T-helper 2 cell treated with Interferon-gamma antibody and Interleukin-4, amounts not matched to agents 5 μg/mL and 100 μg/mL, for 36 hours (primary cell): Measurements from ENCODE around the gene PPM1L.

ENCODE experiments used
- DNase-seq: peaks from one replicate; pipeline ENCODE4 v3.0.0; 2021; ENCODE audit warnings: low spot score
- H3K27ac Mint-ChIP-seq: one replicate; pipeline ENCODE4 v1.8.0; 2021; ENCODE audit warnings: mild to moderate bottlenecking, mixed read lengths
- H3K27me3 Mint-ChIP-seq: one replicate; pipeline ENCODE4 v1.8.0; 2021; ENCODE audit warnings: low read depth, mixed read lengths
- H3K36me3 Mint-ChIP-seq: one replicate; pipeline ENCODE4 v1.8.0; 2021; ENCODE audit warnings: low read depth, mixed read lengths
- H3K4me1 Mint-ChIP-seq: one replicate; pipeline ENCODE4 v1.8.0; 2021; ENCODE audit warnings: low read depth, mixed read lengths
- H3K4me3 Mint-ChIP-seq: one replicate; pipeline ENCODE4 v1.8.0; 2022; ENCODE audit warnings: mild to moderate bottlenecking, moderate library complexity, mixed read lengths
- H3K9me3 Mint-ChIP-seq: one replicate; pipeline ENCODE4 v1.8.0; 2021; ENCODE audit warnings: mixed read lengths

Gene PPM1L

DNA sequence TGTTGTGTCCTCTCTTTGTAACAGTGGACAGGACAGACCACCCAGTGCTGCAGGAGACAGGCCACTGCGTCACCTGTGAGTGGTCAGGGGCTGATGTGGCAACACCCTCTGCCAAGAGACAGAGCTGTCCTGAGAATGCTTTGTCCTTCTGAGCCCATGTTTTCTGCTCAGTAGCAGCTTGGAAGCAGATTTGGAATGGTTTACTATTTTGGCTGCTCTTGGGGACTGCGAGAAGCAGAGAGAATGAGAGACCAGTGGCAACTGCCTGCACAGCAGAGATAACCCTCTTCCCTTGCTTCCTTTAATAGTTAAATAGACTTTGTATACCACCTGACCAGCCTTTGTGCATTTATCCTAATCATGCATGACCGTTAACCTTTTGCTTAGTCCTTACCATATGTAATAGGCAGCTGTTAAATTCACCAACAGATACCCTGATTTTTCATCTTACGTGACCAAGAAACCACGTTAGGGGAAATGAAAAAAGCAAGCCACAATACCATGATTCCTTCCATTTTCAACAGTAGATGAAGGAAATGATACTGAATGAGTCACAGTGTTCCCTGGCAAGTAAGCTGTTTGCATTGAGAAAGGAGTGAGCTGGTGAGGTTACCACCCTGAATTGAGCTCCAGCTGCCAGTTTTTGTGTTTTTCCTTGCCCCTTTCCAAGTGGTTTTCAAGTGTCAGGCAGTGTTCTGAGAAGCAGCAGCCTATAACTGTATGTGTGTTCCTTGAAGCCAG lies 313.6 kb downstream of the PPM1L start:
- Mint-ChIP-seq H3K27me3 (peaks cover 11% of the 10 kb centered on the region), H3K36me3 (peaks cover 1% of the 10 kb centered on the region), H3K4me1 (peaks cover 31% of the 10 kb centered on the region), H3K4me3 (no peak overlapping the region), H3K9me3 (no peaks in the 10 kb centered on the region), H3K27ac (no peak overlapping the region)
- DNase-seq, result no peak

DNA sequence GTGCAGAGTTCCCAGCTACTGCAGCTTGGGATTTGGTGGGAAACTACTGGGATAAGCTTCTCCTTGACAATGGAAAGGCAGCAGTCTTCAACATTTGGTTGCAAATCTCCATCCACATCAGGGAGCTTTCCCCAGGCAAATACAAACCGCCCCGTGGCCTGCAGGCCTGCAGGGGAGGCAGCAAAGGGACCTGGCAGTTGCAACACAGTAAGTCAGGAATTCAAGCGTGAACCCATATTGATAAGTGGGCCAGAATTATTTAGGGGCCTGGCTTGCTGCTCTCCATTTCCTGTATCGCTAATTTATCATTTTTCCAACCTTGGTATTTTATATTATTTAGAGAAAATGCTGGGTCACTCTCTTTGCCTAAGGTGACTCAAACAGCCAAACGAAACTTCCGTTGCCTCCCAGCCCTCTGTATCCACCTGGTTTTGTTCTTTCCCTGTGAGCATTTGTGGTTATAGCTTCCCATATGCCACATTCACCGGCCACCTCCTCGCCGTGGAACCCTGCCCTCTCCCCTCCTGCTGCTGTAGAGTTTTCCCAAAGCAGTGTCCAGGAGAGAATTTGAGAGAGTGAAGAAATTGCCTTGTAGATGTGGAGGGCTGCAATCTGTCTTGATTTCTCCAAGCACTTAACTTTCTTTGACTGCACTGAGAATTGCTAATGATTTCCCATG lies 314.4 kb downstream of the PPM1L start:
- peaks cover 31% of the 10 kb centered on the region for H3K4me1 Mint-ChIP-seq
- H3K4me3 Mint-ChIP-seq, result no peak overlapping the region
- H3K27ac Mint-ChIP-seq, result no peak overlapping the region
- H3K27me3 Mint-ChIP-seq, result peaks cover 17% of the 10 kb centered on the region
- H3K9me3 Mint-ChIP-seq, result no peaks in the 10 kb centered on the region
- H3K36me3 Mint-ChIP-seq, result peaks cover 1% of the 10 kb centered on the region
- DNase-seq, result no peak

DNA sequence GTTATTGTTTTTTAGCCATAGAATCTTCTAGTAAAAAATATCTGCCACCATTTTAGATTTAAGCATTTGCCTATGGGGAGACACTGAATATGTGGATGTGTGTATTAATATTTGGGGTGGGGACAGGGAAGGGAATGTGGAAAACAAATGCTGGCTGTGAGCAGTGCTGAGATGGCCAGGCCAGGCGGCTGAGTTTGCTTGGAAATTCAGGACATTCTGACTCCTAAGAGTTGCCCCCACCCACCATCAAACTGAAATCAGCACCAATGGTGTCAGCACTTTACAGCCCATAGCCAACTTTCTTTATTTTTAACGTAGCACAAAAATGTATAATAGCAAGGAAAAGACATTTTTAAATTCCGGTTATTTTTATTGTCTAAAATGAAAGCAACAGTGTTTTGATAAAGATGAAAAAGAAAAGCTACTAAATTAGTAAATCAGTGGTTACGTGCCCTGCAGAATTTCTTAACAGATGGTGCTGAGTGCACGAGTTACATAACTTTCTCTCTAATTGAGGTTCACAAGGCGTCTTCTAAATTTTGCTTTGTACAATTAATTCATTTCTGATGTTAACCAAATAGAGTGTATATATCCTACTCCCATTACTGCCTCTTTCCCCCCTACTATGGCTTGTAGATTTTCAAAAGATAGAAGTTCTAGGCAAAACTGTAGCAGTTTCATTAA lies 315.1 kb downstream of the PPM1L start:
- Mint-ChIP-seq H3K9me3 (no peaks in the 10 kb centered on the region), H3K36me3 (peaks cover 1% of the 10 kb centered on the region), H3K27ac (no peak overlapping the region), H3K4me3 (no peak overlapping the region), H3K4me1 (peaks cover 31% of the 10 kb centered on the region), H3K27me3 (peaks cover 24% of the 10 kb centered on the region)
- DNase-seq, result no peak

DNA sequence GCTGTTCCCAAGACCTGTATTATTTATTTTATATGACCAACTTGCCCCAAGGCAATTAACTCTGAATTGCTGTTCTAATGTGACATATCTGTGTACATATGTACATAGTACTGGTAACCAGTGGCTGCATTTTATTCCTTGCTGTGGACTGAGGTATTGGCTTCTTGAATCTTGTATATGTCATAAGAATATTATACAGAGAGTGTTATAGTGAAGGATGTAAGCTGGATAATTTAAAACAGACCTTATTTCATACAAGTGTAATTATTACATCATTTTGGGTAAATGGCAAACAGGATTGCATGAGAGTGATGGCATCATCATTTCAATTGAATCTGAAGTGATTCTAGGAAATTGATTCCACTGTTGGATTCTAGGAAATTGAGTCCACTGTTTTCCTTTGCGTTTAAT lies 316.2 kb downstream of the PPM1L start:
- Mint-ChIP-seq H3K9me3 (no peaks in the 10 kb centered on the region), H3K4me3 (peak overlapping the region; percentile 24), H3K27ac (no peak overlapping the region), H3K4me1 (peaks cover 35% of the 10 kb centered on the region), H3K27me3 (peaks cover 33% of the 10 kb centered on the region), H3K36me3 (peaks cover 1% of the 10 kb centered on the region)
- no peak for DNase-seq

DNA sequence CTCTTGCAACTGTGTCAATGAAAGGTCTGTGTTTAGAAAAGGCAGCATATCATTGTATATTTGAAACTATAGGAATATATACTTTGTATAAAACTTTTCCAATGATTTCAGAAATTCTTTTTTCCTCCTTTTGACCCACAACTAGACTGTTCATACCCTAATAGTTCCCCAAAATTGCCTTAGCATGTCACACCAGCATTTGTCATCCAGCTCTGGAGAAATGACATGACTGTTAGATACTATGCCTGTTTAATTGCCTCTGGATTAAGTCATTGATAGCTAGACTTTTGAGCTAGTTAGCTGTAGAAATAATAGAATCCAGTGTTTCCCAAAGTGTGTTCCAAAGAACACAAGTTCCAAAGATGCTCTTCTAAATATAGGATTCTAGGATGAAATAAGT lies 316.7 kb downstream of the PPM1L start:
- Mint-ChIP-seq H3K36me3 (peaks cover 1% of the 10 kb centered on the region), H3K27me3 (peaks cover 35% of the 10 kb centered on the region), H3K4me3 (peak overlapping the region; percentile 24), H3K4me1 (peaks cover 40% of the 10 kb centered on the region), H3K27ac (no peak overlapping the region), H3K9me3 (no peaks in the 10 kb centered on the region)
- no peak for DNase-seq

DNA sequence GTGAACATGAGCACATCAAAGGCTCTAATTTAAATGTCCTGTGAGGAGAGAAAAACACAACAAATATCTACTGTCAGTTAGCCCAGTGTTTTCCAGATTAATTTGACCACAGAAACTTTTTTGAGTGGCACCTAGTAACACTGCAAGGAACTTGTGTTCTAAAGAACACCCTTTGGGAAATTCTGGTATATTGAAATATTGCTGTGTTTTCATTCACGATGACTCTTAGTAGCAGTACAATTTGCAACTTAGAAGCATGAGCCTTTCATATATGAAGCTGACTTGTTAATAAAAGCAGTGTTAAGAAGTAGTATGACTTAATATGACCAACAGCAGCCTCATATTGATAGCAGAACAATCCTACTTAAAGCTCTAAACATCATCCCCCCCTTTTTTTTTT lies 317.1 kb downstream of the PPM1L start:
- no peaks in the 10 kb centered on the region for H3K9me3 Mint-ChIP-seq
- peaks cover 1% of the 10 kb centered on the region for H3K36me3 Mint-ChIP-seq
- H3K27me3 Mint-ChIP-seq, result peaks cover 39% of the 10 kb centered on the region
- H3K27ac Mint-ChIP-seq, result no peak overlapping the region
- no peak for DNase-seq
- peaks cover 42% of the 10 kb centered on the region for H3K4me1 Mint-ChIP-seq
- peak overlapping the region; percentile 8 for H3K4me3 Mint-ChIP-seq

DNA sequence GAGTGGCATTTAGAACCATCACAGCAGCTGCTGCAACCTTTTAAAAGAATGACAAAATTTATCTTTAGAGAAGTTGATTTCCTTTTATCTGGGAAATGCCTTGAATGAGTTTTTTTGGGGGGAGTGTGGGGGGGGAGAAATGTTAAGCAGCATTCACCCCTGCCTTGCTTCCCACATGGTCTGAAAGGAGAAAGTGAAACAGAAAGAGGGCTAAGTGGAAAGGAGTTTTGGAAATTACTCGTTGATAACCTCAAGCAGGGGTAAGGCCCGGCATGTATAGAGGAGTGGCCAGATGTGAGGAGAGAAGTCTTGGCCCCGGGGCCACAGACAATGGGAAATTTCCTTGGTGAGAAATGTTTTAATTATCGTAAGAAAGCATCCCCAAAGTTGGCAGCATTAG lies 325.6 kb downstream of the PPM1L start:
- DNase-seq, result no peak
- H3K27ac Mint-ChIP-seq, result peak overlapping the region; percentile 31
- peaks cover 2% of the 10 kb centered on the region for H3K36me3 Mint-ChIP-seq
- peaks cover 17% of the 10 kb centered on the region for H3K4me1 Mint-ChIP-seq
- H3K4me3 Mint-ChIP-seq, result no peak overlapping the region
- no peaks in the 10 kb centered on the region for H3K9me3 Mint-ChIP-seq
- peaks cover 17% of the 10 kb centered on the region for H3K27me3 Mint-ChIP-seq

DNA sequence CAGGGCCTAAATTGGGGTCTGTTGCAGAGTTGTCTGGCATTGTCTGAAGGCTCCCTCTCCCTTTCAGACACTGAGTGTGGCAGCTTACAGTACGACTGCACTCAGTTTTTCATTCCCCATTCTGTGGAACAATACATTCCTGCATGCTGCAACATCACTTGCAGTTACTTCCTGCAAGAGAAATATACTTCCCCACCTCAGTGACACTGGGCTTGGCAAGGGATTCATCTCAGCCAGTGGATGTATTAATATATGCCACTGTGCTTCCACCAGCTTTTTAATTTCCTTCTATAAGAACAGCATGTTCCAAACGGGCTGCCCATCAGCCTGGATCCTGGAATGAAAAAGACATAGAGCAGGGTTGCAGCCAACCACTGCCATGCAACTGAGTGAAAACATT lies 326.0 kb downstream of the PPM1L start:
- peaks cover 15% of the 10 kb centered on the region for H3K4me1 Mint-ChIP-seq
- H3K27me3 Mint-ChIP-seq, result peaks cover 13% of the 10 kb centered on the region
- H3K4me3 Mint-ChIP-seq, result no peak overlapping the region
- H3K27ac Mint-ChIP-seq, result no peak overlapping the region
- DNase-seq, result no peak
- no peaks in the 10 kb centered on the region for H3K9me3 Mint-ChIP-seq
- peaks cover 2% of the 10 kb centered on the region for H3K36me3 Mint-ChIP-seq

DNA sequence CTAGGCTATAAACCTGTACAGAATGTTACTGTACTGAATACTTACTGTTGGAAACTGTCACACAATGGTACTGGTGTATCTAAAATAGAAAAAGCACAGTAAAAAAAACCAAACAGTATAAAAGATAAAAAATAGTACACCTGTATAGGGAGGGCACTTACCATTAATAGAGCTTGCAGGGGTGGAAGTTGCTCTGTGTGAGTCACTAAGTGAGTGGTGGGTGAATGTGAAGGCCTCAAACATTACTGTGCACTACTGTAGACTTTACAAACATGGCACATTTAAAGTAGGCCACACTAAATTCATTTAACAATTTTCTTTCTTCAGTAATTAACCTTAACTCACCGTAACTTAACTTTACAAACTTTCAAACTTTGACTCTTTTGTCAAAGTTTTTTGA lies 327.1 kb downstream of the PPM1L start:
- Mint-ChIP-seq H3K36me3 (peaks cover 2% of the 10 kb centered on the region), H3K4me1 (peaks cover 5% of the 10 kb centered on the region), H3K27me3 (peaks cover 11% of the 10 kb centered on the region), H3K4me3 (no peak overlapping the region), H3K27ac (no peak overlapping the region), H3K9me3 (no peaks in the 10 kb centered on the region)
- no peak for DNase-seq

DNA sequence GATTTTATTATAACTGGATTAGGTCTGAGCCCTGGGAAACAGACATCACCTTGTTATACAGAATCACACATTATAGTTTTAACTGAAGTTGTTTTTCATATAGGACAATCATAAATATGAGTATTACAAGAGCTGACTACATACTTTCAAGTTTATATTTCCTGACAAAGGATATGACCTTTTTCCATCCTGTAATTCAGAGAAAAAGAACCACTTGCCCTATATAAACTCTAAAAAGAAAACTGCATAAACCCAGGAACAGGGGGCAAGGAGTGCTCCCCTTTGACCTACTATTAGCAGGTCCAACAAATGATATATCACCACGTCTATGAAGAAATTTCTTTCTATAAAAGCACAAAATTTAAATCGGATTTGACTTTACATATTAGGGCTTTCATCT lies 328.2 kb downstream of the PPM1L start:
- peaks cover 2% of the 10 kb centered on the region for H3K36me3 Mint-ChIP-seq
- H3K27me3 Mint-ChIP-seq, result peaks cover 11% of the 10 kb centered on the region
- no peak overlapping the region for H3K27ac Mint-ChIP-seq
- no peaks in the 10 kb centered on the region for H3K9me3 Mint-ChIP-seq
- peaks cover 5% of the 10 kb centered on the region for H3K4me1 Mint-ChIP-seq
- no peak for DNase-seq
- H3K4me3 Mint-ChIP-seq, result no peak overlapping the region

DNA sequence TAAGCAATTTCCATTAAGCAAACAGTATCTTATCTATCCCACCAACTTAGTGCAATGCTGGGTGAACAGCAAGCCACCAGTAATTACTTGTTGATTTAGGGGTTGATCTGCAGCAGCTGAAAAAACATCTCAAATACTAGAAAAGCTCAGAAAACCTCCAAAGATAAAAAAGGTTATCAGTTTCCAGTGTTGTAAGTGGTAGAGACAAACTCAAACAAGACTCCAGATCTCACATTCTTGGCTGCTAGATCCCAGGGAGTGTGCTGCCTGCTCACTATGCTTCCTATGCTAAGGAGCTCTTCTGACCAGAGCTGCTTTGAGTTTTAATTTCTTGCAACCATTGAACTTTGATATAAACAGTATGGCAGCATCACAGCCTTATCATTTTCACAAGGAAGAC lies 337.9 kb downstream of the PPM1L start:
- no peaks in the 10 kb centered on the region for H3K36me3 Mint-ChIP-seq
- H3K27ac Mint-ChIP-seq, result no peak overlapping the region
- no peaks in the 10 kb centered on the region for H3K4me1 Mint-ChIP-seq
- peaks cover 6% of the 10 kb centered on the region for H3K27me3 Mint-ChIP-seq
- DNase-seq, result no peak
- no peaks in the 10 kb centered on the region for H3K9me3 Mint-ChIP-seq
- no peak overlapping the region for H3K4me3 Mint-ChIP-seq

DNA sequence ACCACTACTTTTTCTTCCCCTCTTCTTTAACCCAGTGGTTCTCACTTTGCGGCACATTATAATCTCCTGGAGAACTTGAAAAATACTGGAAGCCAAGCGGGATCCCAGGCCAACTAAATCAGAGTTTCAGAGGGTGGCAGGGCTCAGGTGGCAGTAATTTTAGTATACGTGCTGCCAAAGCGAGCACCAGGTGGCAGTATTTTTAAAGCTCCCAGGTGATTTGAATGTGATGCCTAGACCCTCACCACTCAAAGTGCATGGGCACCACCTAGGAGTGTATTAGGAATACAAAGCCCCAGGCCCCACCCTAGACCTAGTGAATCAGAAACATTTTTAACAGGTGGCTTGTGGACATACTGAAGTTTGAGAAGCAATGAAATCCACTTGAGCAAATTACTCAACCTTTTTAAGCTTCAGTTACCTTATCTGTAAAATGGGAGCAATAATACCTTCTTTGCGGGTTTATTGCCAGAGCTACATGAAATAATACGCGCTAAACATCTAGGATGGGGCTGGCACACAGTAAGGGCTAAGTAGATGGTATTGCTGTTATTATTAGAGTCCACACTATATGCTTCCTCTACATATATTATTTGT lies 340.8 kb downstream of the PPM1L start:
- no peaks in the 10 kb centered on the region for H3K36me3 Mint-ChIP-seq
- no peak overlapping the region for H3K4me3 Mint-ChIP-seq
- no peak overlapping the region for H3K27ac Mint-ChIP-seq
- H3K9me3 Mint-ChIP-seq, result no peaks in the 10 kb centered on the region
- peaks cover 9% of the 10 kb centered on the region for H3K27me3 Mint-ChIP-seq
- H3K4me1 Mint-ChIP-seq, result no peaks in the 10 kb centered on the region
- no peak for DNase-seq

DNA sequence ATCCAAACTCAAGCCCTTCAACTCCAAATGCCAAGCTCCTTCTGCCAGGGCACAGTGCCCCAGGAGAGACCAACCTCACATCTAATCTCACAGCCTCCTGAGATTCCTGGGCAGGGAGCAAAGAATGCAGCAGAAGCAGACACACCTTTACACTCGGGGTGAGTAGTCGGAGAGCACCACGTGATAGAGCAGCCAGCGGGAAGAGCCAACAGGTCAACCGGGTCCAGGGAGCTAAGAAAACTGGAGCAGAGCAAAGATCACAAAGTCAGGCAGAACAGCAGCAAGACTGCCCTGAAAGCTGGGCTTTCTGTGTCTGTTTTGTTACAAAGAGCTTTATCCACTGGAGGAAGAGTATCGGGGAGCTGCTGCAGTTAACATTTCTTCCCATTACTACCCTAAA lies 345.0 kb downstream of the PPM1L start:
- H3K9me3 Mint-ChIP-seq, result no peaks in the 10 kb centered on the region
- no peaks in the 10 kb centered on the region for H3K36me3 Mint-ChIP-seq
- peaks cover 11% of the 10 kb centered on the region for H3K4me1 Mint-ChIP-seq
- H3K4me3 Mint-ChIP-seq, result no peak overlapping the region
- H3K27ac Mint-ChIP-seq, result no peak overlapping the region
- peaks cover 40% of the 10 kb centered on the region for H3K27me3 Mint-ChIP-seq
- no peak for DNase-seq

DNA sequence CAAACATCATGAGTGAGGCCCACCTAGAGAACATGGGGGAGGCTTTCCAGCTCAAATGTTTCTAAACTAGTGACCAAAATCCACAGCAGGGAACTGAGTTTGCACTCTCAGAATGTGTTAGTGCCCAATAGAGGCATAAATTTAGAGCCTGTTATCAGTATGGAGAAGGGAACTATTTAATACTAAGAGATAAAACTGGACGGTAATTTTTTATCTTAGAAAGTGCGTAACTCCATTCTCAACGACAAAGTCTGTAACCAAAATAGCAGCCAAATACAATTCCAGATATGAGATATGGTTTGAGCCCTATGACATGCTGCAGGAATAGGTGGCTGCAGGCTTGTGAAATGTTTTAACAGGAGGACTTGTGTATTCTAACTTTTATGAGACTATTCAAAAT lies 345.6 kb downstream of the PPM1L start:
- DNase-seq, result no peak
- H3K4me1 Mint-ChIP-seq, result peaks cover 13% of the 10 kb centered on the region
- no peak overlapping the region for H3K27ac Mint-ChIP-seq
- no peaks in the 10 kb centered on the region for H3K36me3 Mint-ChIP-seq
- H3K4me3 Mint-ChIP-seq, result no peak overlapping the region
- H3K27me3 Mint-ChIP-seq, result peaks cover 42% of the 10 kb centered on the region
- no peaks in the 10 kb centered on the region for H3K9me3 Mint-ChIP-seq
